ENCODE data around the gene FGF4. TPM values are rescaled to one million over a fixed set of nuclear protein-coding genes. Genes with fewer than 3 reads are reported as not detected.

Gene FGF4
- total RNA-seq, 1 donor from 2014 or later: not detected

DNA sequence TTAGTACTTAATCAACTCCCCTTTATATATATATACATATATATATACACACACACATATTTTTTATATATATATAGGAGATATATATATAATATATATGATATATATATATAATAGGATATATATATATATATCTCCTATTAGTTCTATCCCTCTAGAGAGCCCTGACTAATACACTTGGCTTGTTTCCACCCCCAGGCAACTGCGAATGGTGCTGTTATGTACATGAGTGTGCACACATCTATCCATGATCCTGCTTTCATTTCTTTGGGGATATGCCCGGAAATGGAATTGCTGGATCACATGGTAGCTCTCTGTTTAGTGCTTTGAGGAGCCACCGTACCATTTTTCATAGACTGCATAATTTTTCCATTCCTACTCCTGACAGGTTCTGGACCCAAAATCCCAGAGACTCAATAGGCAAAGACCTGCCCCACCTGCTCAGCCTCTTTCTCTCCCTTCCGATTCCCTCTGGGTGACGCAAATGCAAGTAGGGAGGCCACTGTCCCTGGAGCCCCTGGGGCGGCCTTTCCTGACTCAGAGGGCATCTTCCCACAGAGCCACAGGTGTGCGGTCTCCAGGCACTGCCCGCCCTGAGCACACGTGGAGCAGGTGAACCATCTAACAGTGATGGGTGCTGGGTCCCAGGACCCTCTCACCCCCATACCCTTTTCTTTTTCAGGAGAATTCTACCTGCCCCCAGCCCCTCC, 32.1 kb upstream of the FGF4 start:
- DNase-seq (ENCODE audit: low spot score): no peak

DNA sequence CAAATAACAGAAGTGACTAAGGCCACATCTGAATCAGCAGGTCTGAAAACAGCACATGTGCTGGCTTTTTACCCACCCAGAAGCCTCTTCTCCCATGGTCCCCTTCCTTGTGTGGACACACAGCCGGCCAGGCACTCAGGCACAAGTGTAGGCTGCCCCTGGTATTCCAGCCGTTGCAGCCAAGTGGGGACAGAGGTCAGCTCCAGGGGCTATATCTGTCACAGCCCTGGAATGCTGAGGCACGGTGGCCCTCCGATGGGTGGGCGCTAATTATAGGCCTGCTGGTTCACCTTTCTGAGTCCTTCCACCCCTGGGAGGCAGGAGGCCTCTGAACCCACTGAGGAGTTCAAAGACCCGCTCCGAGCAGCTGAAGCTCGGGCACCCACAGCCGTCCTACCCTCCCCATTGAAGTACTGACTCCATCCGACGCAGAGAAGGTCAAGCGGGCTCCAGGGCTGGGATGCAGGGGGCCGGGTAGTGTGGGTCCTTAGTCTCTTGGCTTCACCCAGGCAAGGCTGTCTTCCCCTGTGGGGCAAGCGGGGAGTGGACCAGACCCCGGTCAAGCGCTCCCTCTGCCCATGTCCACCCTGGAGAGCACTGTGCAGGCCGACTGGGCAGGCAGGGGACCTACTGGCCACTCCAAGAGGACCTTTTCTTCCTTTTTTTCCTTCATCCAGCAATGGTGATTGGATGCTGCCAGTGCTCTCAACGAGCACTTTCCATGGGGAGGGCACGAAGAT, 29.8 kb upstream of the FGF4 start:
- no peak for DNase-seq (ENCODE audit: low spot score)

DNA sequence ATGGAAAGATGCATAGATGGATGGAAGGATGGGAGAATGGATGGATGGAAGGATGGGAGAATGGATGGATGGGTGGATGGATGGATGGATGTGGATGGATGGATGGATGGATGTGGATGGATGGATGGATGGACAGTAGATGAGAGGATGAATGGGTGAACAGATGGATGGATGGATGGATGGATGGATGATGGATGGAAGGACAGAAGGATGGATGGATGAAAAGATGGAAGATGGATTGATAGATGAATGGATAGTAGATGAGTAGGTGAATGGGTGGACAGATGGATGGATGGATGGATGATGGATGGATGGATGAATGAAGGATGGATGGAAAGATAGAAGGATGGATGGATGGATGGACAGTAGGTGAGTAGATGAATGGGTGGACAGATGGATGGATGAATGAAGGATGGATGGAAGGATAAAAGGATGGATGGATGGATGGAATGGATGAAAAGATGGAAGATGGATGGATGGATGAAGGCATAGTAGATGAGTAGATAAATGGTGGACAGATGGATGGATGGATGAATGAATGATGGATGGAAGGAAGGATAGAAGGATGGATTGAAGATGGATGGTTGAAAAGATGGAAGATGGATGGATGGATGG, 28.6 kb upstream of the FGF4 start:
- no peak for DNase-seq (ENCODE audit: low spot score)

DNA sequence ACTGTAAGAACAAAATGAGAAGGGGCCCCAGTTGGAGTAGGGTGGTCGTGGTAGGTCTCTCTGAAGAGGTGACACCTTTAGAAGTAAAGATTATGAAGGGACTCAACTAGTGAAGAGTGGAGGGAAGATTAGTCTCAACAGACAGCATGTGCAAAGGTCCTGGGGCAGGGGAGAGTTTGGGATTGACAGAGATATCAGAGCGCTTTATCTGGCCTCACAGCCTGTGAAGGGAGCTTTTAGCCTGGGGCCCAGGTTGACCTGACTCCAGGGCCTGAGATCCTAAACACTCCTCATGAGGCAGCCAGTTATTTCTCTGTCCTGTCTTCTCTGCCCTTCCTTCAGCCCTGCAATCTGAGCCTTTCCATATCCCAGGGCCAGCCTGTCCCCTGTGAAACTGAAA, 27.9 kb upstream of the FGF4 start:
- no peak for DNase-seq (ENCODE audit: low spot score)

DNA sequence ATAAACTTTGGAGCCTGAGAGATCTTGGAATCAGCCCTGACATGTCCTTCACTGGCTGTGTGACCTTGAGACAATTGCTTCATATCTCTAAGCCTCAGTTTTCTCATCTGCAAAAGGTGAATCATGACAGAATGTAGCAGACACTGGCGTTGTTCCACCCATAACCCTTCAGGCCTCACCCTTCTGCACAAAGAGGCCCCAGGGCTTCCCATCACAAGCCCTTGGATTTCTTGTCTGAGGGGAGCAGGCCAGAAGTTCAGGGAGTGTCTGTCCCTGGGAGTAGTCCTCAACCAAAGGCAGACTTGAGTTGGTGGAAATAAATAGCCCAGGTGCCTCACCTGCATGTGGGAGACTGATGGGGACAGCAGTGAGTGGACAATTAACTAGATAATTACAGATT, 27.4 kb upstream of the FGF4 start:
- no peak for DNase-seq (ENCODE audit: low spot score)

DNA sequence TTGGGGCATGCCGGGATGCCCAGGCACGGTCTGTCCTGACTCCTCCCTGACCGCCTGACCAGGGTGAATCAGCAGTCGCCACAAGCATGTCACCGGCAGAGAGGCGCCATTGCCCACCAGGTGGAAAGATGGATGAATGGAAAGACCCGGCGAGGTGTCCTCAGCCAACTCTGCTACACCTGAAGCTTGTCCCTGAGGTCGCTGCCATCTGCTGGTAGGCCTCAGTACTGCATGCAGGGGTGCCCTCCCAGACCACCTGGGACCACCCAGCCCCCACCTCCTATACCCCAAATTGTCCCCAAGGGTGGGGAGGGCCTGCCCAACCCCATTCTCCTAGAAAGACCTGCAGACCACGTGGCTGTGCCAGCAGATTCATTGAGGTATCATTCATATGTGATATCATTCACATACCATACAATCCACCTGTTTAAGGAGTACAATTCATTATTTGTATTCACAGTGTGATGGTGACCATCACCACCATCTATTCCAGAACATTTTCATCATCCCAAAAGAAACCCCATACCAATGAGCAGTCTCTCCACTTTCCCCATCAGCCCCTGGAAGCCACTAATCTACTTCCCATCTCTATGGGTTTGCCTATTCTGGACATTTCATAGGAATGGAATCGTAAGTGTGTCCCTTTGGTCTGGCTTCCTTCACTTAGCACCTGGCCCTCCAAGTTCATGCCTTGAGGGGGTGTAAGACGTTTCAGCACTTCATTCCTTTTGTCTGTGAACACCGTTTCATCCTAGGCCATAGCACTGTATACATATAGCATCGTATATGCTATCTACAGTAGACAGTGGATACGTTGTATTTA, 26.6 kb upstream of the FGF4 start:
- DNase-seq (ENCODE audit: low spot score): no peak

DNA sequence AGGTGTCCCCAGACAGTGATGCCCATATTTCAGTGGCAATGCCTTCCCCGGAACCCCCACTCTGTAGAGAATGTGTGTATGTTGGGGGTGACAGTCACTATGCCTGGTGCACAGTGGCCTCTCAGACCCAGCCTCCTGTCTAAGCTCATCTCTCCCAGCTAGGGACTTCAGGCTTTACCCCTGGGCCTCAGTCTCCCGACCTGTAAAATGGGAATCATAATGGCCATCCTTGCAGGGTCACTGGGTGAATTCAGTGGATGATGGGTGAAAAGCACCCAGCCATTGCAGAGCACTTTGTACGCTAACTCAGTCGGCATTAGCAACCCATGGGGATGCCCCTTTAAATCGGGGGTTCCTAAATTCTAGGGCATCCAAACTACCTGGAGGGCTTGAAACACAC, 25.1 kb upstream of the FGF4 start:
- no peak for DNase-seq (ENCODE audit: low spot score)

DNA sequence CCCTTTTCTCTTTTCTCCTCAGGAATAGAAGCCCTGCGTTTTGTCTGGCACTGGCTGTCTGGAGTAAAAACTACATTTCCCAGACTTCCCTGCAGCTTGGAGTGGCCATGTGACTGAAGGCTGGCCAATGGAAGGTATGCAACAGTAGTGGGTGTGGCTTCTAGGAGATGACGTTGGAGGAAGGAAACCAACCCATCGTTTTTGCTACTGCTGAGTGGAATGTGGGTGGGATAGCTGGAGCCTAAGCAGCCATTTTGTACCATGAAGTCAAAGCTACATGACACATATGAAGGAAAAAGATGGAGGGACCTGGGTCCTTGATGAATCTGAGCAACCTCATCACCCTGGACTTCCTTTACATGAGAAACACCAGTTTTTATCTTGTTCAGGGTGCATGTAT, 24.4 kb upstream of the FGF4 start:
- no peak for DNase-seq (ENCODE audit: low spot score)

DNA sequence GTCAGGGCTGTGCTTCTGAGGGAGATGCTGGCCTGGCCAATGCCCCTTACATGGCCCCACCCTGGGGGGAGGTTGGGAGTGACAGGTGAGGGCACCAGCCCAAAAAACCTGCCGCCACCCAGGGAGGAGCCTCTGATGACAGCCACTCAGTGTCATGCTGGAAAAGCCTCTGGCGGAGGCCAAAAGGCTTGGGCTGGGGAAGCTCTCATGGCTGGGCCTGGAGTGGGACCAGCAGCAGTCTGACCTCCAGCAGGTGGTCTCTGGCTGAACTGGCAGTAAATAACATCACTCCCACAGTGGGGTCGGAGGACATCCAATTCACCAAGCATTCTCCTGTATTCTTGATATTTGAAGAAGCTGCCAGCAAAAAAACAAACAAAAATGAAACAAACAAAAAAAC, 24.0 kb upstream of the FGF4 start:
- DNase-seq (ENCODE audit: low spot score): no peak

DNA sequence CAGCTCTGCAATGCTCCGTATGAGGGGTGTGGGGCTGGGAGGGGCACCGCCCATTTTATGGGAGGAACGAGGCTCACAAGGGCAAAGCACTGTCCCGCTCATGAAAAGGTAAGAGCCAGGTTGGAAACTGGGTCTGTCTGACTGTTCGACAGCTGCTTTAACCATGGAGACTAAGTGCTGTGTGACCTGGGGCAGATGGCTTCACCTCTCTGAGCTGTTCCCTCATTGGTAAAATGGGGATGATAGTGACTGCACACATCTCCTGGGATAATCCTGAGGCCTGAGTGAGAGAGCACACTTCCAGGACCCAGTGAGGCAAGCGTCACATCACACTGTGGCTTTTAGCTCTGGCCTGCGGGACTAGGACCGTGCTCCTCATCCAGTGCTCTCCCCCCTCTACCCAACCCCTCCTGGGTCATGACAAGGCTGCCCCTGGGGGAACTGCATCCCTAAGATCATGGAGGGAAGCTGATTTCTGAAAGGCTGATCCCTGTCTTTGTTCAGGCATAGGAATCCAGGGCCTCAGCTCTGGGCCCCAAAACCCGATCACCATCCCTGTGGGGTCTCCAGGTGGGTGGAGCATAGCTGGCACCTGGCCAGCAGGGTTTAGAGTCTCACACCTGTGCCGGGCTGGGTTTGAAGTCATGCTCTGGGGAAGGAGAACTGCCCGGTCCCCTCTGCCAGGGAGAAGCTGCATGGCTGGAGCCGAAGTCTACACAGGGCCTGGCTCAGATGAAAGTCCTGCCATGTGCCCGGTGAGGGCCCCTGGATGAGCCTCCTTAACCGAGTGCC, 22.8 kb upstream of the FGF4 start:
- no peak for DNase-seq (ENCODE audit: low spot score)

DNA sequence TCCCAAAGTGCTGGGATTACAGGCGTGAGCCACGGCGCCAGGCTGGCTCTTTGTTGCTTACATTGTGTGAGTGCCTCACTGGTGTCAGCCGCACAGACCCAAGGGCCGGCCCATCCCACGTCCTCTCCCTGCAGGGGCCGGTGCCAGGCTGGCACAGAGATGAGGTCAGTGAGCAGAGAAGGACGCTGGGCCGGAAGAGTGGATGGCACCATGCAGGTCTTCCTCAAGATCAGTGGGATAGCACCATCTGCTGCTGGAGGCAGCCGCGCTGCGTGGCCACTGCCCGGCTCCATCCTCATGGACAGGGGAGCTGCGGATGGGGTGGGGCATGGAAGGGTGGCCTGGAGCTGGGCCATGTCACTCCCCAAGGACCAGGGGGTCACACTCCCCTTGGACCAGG, 22.0 kb upstream of the FGF4 start:
- DNase-seq (ENCODE audit: low spot score): no peak

DNA sequence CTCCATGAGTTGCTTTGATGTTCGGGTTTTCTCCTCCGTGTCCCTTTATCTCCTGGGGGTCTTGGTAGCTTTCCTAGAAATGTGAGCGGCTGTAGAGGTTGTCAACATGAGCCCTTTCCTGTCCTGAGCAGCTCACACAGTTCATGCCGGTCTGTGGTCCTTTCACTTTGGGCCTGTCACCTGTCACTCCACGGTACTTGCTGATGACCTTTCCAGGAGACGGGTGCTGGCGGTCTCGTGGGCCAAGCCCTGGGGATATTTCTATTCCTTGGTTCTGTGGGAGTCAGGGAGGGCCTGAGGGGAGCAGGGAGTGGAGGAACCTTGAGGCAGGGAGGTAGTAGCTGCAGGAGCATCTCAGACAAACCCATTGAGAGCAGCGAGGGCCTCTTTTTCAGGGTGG, 20.9 kb upstream of the FGF4 start:
- DNase-seq (ENCODE audit: low spot score): no peak

DNA sequence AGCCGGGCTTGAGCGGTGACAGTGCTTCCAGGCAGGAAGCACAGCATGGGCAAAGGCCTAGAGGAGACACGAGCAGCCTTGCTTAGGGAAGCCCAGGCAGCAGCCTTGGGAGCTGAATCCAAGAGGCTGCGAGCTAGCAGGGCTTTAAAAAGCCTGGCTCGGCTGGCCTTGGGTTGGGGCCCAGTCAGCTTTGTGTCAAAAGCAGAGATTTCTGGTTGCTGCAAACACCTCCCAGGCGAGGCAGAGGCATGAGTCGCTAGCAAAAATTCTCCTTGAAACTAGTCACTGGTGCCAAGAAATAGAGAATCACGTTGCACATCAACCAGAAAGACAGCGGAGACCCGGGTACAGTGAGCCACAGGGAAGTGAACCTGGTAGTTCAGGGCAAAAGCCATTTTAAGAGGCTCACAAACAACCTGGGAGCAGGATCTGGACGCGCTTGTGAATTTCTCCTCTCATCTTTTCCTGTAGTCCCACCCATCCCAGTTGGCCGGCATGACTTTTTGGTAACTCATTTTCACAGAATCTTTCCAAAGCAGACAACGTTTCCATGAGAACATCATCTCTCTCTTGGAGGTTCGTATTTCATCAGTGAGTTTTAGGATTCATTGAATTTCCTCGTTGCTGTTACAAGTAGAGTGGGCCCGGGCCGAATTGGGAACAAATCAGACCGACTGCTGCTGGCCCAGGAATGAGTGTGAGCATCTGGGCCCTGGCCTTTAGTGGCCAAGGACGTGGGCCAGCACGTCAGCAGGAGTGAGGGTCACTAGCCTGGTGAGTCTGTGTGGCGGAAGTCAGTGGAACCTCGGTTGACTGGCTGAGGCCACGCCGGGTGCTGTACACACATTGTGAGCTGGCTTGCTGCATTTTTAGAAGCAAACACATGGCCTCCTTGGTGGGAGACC, 16.4 kb upstream of the FGF4 start:
- DNase-seq (ENCODE audit: low spot score): peak; percentile 16

DNA sequence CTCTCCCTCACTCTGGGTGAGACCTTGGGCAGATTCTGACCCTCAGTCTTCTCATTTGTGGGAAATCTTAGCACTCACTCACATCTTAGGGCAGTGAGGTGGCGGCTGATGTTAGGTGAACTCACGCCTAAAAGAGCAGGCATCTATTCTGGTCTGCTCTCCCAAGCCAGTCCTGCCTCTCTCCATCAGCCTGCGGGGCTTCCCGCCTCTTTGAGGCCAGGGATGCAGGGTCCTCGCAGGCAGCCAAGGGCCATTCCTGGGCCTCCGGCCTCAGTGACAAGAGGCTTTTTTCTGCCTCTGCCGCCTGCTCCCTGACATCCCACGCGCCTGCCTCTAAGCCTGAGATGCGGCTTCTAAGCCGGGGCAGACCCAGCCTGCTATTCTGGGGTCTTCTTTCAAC, 13.8 kb upstream of the FGF4 start:
- no peak for DNase-seq (ENCODE audit: low spot score)

DNA sequence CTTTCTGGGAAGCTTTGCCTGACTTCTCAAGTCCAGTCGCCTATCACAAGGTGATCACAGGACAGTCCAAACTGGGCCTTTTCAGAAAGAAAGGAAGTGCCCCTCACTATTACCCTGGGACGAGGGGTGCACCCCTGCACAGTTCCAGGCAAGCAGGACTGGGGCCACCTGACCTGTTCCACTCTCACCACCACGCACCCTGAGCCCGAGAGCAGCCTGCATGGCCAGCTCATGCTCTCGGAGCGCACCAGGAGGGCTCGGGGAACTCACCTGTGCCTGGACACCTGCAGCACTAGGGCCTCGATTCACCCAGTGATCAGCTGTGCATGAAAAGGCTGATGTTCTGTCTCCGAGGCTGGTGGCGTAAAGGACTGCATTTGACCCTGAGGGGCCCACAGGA, 12.8 kb upstream of the FGF4 start:
- DNase-seq (ENCODE audit: low spot score): no peak

DNA sequence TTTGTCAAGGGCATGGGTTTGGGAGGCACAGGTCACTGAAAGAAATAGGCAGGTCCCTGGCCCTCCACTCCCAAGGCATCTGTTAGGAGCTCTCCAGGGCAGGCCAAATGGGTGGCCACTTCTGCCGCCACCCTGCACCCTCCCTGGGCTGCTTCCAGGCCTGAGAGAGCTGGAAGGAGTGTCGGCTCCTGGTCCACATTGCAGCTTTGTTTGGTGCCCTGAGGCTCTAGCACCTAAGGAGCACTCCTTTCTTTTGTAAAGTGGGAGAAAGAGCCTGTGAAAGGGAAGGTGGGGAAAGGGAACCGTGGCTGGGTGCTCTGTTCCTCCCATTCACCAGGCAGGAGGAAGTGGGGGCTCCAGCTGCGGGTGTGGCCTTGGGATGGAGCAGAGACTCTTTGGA, 12.3 kb upstream of the FGF4 start:
- DNase-seq (ENCODE audit: low spot score): no peak

DNA sequence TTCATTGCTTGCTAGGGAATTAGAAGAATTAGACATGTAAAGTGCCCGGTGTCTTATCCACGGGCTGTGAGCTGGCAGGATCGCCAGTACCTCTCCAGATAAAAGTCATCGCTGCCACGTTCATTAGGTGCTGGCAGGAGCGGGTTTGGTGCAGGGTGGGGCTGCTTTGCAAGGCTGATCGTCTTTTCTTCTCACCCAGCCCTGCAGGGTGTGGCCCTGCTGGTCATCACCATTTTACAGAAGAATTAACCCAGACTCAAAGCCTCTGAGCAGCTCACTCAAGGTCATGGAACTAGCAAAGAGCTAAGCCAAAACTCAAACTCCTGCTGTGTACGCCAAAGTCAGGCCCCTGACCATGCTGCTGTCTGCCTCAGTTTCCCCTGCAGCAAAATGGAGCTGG, 6.1 kb upstream of the FGF4 start:
- DNase-seq (ENCODE audit: low spot score): no peak

DNA sequence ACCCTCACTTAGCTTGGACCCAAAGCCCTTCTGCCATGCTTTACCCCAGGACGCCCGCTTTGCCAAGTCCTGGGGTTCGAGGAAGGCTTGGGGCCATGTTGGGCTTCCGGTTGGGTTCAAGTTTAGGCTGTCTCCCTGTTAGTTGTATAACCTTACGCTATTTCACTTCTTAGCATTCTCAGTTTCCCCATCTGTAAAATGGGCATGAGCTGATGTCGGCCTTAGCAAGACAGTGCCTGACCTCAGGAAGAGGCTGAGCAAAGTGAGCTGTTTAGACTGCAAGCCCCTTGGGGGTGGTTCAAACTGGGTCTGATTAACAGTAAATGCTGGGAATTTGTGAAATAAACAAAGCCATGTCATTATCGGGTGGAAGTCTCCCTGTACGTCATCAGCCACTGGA, 3.2 kb upstream of the FGF4 start:
- no peak for DNase-seq (ENCODE audit: low spot score)

DNA sequence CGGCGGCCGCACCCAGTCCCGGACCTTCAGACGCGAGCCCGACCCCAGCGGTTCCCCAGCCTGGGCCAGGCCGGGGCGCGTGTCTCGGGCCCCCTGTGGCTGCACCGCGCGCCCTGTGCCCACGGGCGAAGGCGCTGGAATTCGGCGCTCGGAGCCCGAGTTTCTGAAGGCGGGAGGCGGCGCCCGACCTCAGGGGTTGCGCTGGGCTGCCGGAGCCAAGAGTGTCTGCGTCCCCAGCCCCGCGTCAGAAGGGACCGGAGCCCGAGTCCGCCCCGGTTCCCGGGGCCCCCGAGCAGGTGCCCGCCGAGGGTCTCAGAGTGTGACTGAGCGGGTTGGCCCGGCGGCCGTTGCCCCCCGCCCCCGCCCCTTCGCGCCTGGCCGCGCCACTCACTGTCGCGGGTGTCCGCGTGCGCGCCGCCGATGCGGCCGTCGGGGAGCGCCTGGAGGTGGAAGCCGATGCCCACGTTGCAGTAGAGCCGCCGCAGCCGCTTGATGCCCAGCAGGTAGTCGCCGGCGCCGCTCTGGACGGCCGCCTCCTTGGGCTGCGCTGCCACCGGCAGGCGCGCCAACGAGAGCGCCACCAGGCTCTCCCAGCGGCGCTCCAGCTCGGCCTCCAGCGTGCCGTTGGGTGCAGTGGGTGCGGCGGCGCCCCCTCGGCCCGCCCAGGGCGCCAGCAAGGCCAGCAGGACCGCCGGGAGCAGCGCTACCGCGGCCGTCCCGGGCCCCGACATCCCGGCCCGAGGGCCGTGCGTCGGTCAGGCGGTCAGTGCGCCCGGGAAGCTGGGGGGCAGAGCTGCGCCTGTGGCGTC, 583 bp downstream of the FGF4 start:
- no peak for DNase-seq (ENCODE audit: low spot score)
